ENCODE measurements around the gene XCL2. TPM values are rescaled to one million over a fixed set of nuclear protein-coding genes. Genes with fewer than 3 reads are reported as not detected.

The XCL2 gene
- polyA plus RNA-seq, 1 of the 3 experiments (the other 2 are of a cell fraction), result not detected

- H3K79me2 ChIP-seq (ENCODE audit: insufficient read depth), result no peaks in the 10 kb centered on the region
- H3K36me3 ChIP-seq (replicated peaks in 1 of 2; ENCODE audit: control insufficient read depth in 1 of 2, insufficient read depth in 2 of 2, low read length in 1 of 2), result no peaks in the 10 kb centered on the region
- no peak overlapping the region for H3K4me3 ChIP-seq (ENCODE audit: low read depth in 2 of 2, low read length in 1 of 2)
- H4K20me1 ChIP-seq (ENCODE audit: insufficient read depth), result no peaks in the 10 kb centered on the region
- H3K27me3 ChIP-seq (ENCODE audit: insufficient read depth), result no peaks in the 10 kb centered on the region
- no peak overlapping the region for H3K4me2 ChIP-seq
- H3K4me1 ChIP-seq (ENCODE audit: control insufficient read depth in 1 of 2, insufficient read depth in 2 of 2, low read depth in 1 of 2, low read length in 1 of 2), result no peaks in the 10 kb centered on the region; a peak in 1 of 4 replicates
- H3K9me2 ChIP-seq, result no peaks in the 10 kb centered on the region
- POLR2A ChIA-PET, result no interaction called here
- H3K9ac ChIP-seq, result no peak overlapping the region
- no peak overlapping the region; a peak in 1 of 4 replicates for H3K27ac ChIP-seq (ENCODE audit: low read depth in 2 of 2, low read length in 1 of 2)
- TF ChIP-seq EZH2phosphoT487 (IDR thresholded peaks at IDR 0.05; ENCODE audit: borderline replicate concordance, low read depth) (no peak), TAF1 (IDR thresholded peaks at IDR 0.05; ENCODE audit: borderline replicate concordance, low read depth, low read length) (no peak), POLR2AphosphoS5 (IDR thresholded peaks at IDR 0.05; ENCODE audit: low read depth, low read length) (no peak), JUND (IDR thresholded peaks at IDR 0.05) (no peak), NRF1 (IDR thresholded peaks at IDR 0.05; ENCODE audit: low read depth, low read length) (no peak), NFIC (IDR thresholded peaks at IDR 0.05; ENCODE audit: borderline replicate concordance) (no peak), REST (IDR thresholded peaks at IDR 0.05; ENCODE audit: low read depth, low read length) (no peak), MXI1 (IDR thresholded peaks at IDR 0.05; ENCODE audit: low read depth, low read length) (no peak), FOXJ3 (CRISPR knock-in tag; IDR thresholded peaks at IDR 0.05) (no peak), RXRA (IDR thresholded peaks at IDR 0.05; ENCODE audit: borderline replicate concordance, low read depth) (no peak), TCF12 (IDR thresholded peaks at IDR 0.05) (no peak), MEF2A (IDR thresholded peaks at IDR 0.05; ENCODE audit: borderline replicate concordance, low read depth) (no peak), GABPA (IDR thresholded peaks at IDR 0.05; ENCODE audit: low read depth) (no peak)
- TF ChIP-seq, protein P1, sequence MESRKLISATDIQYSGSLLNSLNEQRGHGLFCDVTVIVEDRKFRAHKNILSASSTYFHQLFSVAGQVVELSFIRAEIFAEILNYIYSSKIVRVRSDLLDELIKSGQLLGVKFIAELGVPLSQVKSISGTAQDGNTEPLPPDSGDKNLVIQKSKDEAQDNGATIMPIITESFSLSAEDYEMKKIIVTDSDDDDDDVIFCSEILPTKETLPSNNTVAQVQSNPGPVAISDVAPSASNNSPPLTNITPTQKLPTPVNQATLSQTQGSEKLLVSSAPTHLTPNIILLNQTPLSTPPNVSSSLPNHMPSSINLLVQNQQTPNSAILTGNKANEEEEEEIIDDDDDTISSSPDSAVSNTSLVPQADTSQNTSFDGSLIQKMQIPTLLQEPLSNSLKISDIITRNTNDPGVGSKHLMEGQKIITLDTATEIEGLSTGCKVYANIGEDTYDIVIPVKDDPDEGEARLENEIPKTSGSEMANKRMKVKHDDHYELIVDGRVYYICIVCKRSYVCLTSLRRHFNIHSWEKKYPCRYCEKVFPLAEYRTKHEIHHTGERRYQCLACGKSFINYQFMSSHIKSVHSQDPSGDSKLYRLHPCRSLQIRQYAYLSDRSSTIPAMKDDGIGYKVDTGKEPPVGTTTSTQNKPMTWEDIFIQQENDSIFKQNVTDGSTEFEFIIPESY (IDR thresholded peaks at IDR 0.05; ENCODE audit: borderline replicate concordance, low read depth), result no peak
- CTCF ChIA-PET, result interaction anchor here (1.2 to 3.6 kb wide), 4 partner anchors 14 to 225 kb away, joined by 3 to 20 read pairs (median 6); no protein-coding TSS in a partner anchor
- H2AFZ ChIP-seq (ENCODE audit: low read depth), result no peak overlapping the region
- no peaks in the 10 kb centered on the region for H3K9me3 ChIP-seq
- 26% methylated on average over 1 of the region's 1 CpG for WGBS (ENCODE audit: low lambda C conversion rate)
- no peak for DNase-seq
- no peaks in the 10 kb centered on the region for H3F3A ChIP-seq (replicated peaks; ENCODE audit: insufficient read depth)
Measured at GRCh38 chr1:168568346-168568745, 24.5 kb upstream of the XCL2 start.
